GM21390 (cell line): ENCODE measurements around the gene BRME1.
"Not testable (repeated sequence)": the region's sequence is repeated elsewhere in the genome, so short reads cannot be mapped to it uniquely, and the experiment has no call there.

ENCODE experiments used
- ATAC-seq: cut with Tn5 transposase; IDR thresholded peaks from one replicate; pipeline ENCODE4 v1.9.1; 2021; ENCODE audit not compliant: unreplicated experiment

Gene BRME1

GRCh38 chr19:13868663-13869062 lies 37.3 kb downstream of the BRME1 start:
- ATAC-seq = no peak

- no peak for ATAC-seq
Measured at GRCh38 chr19:13866463-13867046, 39.4 kb downstream of the BRME1 start.

- ATAC-seq = no peak
Measured at GRCh38 chr19:13865571-13866462, 40.1 kb downstream of the BRME1 start.

GRCh38 chr19:13864667-13865570 lies 41.0 kb downstream of the BRME1 start:
- ATAC-seq = no peak

- ATAC-seq = no peak
Measured at GRCh38 chr19:13864046-13864666, 41.8 kb downstream of the BRME1 start.

- peak; percentile 74 for ATAC-seq
Measured at GRCh38 chr19:13861714-13862531, 44.0 kb downstream of the BRME1 start.

GRCh38 chr19:13861392-13861713 lies 44.6 kb downstream of the BRME1 start:
- peak; percentile 20 for ATAC-seq

- ATAC-seq = no peak
Measured at GRCh38 chr19:13860679-13861391, 45.1 kb downstream of the BRME1 start.

- ATAC-seq = no peak
Measured at GRCh38 chr19:13859361-13859880, 46.5 kb downstream of the BRME1 start.

GRCh38 chr19:13856497-13856896 lies 49.4 kb downstream of the BRME1 start:
- no peak for ATAC-seq

GRCh38 chr19:13852171-13852707 lies 53.7 kb downstream of the BRME1 start:
- ATAC-seq = not testable (repeated sequence)

- not testable (repeated sequence) for ATAC-seq
Measured at GRCh38 chr19:13851734-13852114, 54.2 kb downstream of the BRME1 start.

- no peak for ATAC-seq
Measured at GRCh38 chr19:13850910-13851733, 54.8 kb downstream of the BRME1 start.

- ATAC-seq = no peak
Measured at GRCh38 chr19:13849991-13850909, 55.7 kb downstream of the BRME1 start.

- ATAC-seq = no peak
Measured at GRCh38 chr19:13848798-13849676, 56.9 kb downstream of the BRME1 start.

- no peak for ATAC-seq
Measured at GRCh38 chr19:13848340-13848677, 57.6 kb downstream of the BRME1 start.
